C4-2B (cell line): ENCODE results near the gene FBL.

Experiments used
- H3K27ac ChIP-seq: fragments of 450-650 bp; 2 replicates; pipeline ENCODE4 v1.5.1; 2017
- ZFX ChIP-seq: fragments of 450-650 bp; IDR thresholded peaks from 2 replicates; pipeline ENCODE4 v1.6.1; 2017
- TF ChIP-seq, protein P1 (sequence below): fragments of 450-650 bp; conservative IDR thresholded peaks from 2 replicates; pipeline ENCODE4 v1.5.1; 2017; ENCODE audit warnings: mild to moderate bottlenecking

The FBL gene

DNA sequence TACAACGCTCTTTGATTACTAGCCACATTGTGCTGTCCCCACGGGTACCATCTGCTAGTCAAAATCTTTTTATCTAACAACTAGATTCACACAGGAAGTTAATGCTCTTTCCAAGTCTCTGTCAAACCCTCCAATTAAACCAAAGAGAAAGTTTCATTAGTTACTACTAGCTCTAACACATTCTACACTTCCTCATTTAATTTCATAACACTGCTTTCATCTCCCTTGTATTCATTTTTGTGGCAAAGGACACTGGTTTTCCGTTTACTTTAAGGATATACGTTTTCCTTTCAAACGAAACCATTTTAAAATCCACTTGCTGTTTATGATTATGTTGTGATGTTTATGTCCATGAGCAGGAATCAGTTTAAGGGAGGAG lies 17.5 kb downstream of the FBL start:
- no peak overlapping the region for H3K27ac ChIP-seq
- TF ChIP-seq, protein P1, sequence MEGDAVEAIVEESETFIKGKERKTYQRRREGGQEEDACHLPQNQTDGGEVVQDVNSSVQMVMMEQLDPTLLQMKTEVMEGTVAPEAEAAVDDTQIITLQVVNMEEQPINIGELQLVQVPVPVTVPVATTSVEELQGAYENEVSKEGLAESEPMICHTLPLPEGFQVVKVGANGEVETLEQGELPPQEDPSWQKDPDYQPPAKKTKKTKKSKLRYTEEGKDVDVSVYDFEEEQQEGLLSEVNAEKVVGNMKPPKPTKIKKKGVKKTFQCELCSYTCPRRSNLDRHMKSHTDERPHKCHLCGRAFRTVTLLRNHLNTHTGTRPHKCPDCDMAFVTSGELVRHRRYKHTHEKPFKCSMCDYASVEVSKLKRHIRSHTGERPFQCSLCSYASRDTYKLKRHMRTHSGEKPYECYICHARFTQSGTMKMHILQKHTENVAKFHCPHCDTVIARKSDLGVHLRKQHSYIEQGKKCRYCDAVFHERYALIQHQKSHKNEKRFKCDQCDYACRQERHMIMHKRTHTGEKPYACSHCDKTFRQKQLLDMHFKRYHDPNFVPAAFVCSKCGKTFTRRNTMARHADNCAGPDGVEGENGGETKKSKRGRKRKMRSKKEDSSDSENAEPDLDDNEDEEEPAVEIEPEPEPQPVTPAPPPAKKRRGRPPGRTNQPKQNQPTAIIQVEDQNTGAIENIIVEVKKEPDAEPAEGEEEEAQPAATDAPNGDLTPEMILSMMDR, result no peak
- no peak for TF ChIP-seq ZFX

DNA sequence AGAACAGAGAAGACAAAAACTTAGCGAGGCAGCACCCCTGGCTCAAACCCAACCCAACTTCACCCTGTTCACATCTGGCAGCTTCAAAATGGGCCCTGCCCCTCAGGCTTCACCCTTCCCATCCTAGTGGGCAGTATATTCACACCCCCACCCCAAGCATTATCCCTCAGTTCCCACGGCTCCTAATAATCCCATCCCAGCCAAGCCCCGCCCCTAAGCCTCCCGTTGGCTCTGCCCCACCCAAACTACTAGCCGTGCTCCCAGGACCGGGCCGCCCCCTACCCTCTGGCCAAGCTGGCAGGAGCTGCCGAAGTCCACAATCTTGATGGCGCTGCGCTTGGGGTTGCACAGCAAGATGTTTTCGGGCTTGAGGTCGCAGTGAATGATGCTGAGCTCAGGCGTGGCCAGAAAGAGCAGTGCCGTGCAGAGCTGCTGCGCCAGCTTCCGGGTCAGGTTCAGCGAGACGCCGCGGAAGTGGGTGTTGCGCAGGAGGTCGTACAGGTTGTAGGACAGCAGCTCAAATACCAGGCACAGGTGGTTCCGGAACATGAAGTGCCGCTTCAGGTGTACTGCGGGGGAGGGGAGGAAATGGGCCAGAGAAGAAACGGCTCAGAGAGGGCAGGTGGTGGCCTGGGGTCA lies 18.0 kb downstream of the FBL start:
- TF ChIP-seq ZFX, result no peak
- TF ChIP-seq, protein P1, result no peak
- no peak overlapping the region for H3K27ac ChIP-seq

DNA sequence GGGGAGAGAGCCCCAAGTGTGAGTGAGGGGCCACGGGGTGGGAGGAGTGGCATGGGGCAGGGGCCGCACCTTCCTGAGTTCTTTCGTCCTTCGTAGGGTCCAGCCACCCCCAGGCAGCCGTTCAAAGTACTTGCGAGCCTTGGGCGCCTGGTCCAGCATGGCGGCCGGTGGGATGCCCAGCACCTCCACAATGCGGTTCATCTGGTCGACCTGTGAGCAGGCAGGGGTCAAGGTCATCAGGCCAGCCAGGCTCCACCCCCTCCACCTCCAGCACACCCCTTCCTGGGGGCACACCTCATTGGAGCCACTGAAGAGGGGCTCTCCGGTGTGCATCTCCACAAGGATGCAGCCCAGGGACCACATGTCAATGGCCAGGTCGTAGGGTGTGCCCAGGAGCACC lies 19.0 kb downstream of the FBL start:
- no peak for TF ChIP-seq ZFX
- TF ChIP-seq, protein P1, result no peak
- no peak overlapping the region for H3K27ac ChIP-seq

DNA sequence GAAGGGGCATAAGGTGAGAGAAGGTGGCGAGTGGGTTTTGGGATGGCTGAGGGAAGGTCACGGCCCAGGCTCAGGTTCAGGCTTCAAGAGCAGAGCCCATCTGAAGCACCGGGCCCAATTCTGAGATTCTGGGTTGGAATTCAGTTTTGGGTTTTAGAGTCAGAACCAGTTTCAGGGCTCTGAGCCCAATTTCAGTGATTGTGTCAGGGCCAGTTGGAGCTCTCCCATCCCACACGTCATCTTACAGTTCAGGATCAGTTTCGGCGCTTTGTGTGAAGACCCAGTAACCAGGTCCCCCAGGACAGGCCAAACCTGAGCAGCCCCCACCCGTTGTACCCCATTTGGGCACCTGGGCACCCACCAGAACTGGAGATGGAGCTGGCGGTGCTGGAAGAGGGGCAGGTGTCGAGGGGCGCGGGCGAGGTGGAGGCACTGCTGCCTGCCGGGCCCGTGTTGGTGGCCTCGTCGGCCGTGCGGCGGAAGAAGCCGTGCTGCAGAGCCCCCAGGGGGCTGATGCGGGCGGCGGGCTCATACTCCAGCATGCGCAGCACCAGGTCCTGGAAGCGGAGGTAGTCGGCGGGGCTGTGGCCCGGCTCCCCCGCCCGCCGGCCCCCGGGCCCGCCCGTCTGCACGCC lies 19.8 kb downstream of the FBL start:
- TF ChIP-seq, protein P1, result no peak
- TF ChIP-seq ZFX, result no peak
- no peak overlapping the region for H3K27ac ChIP-seq

DNA sequence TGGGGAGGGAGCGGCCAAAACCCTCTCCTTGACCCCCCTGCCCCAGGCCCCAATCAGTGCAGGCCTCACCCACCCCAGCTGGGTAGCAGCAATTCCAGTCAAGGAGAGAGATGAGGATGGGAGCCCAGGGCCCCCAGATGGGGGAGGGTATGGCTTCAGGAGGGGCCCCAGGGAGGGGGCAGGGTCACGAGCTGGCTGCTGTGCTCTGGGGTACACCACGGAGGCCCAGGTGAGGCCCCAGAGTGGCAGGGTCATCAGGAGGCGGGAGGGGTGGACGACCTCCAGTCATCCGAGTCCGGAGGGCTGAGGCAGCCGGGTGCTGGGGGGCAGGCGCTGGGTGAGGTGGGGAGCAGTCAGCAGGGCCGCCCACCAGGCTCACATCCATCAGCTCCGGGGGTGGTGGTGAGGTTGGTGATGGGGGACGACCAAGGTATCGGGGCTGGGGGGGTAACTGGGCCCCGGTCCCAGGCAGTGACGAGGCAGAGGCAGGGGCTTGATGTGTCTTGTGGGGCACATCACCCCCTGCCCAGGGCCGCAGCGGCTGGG lies 20.6 kb downstream of the FBL start:
- peak overlapping the region; percentile 53; the same call in 1 of the 2 replicates for H3K27ac ChIP-seq
- no peak for TF ChIP-seq ZFX
- TF ChIP-seq, protein P1, result no peak

DNA sequence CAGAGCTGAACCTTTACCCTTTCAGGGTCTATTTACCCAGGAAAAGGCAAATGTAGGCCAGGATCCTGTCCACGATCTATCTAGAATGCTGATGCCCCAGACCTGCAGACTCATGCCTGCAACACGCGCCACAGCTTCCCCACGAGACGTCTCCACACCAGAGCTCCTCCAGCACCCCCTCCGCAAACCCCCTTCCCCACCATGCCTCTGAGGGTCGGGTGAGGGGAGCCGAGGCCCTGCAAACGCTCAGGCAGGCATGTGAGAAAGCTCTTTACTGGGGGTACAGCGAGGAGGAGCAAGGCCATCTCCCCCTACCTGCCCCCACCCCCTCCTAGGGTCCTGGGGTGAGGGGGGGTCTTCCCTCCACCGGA lies 21.1 kb downstream of the FBL start:
- no peak for TF ChIP-seq ZFX
- TF ChIP-seq, protein P1, result no peak
- H3K27ac ChIP-seq, result peak overlapping the region; percentile 53
